HG02798 (cell line): Measurements from ENCODE around the gene FGGY.
A peak's percentile ranks its signal among the peaks of the same experiment; 100 is the strongest.
"Not testable (repeated sequence)": the region's sequence is repeated elsewhere in the genome, so short reads cannot be mapped to it uniquely, and the experiment has no call there.

Experiments
- ATAC-seq: cut with Tn5 transposase; IDR thresholded peaks from one replicate; pipeline ENCODE4 v1.9.1; 2021; ENCODE audit warnings: mild to moderate bottlenecking; ENCODE audit not compliant: unreplicated experiment, poor library complexity

FGGY gene

DNA sequence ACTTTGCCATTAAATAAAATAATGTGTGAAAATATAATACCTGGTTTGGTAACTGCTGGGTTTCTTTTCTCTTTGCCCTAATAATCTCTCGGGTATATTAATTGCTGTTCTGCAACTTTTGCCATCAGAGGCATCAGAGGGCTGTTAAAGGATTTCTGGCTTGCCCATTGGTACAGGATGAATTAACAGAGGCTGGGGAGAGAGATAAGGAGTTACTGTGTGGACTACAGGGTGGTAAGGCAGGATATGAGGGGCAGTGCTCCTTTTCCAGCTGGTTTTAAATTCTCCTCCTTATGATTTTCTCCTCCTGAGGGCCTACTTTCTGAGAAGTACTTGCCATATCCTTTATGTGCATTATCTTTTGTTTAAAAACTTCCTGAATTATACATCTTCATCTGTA is 48.3 kb downstream of the FGGY start:
- ATAC-seq = no peak

DNA sequence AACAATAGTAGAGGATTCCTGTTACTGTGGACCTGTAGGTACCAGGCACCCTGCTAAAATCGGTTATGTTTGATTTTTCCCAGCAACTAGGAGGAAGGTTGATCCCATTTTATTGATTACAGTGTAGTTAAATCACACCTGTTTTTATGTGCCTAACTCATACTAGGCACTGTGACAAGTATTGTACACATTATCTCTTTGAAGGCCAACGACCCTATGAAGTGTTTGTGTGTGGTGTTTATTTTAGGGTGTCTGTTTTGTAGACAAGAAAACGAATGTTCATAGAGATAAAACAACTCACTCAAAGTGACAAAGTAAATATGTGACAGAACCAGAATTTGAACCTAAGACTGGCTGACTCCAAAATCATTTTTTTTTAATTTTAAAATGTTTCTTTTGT is 49.5 kb downstream of the FGGY start:
- ATAC-seq = no peak

DNA sequence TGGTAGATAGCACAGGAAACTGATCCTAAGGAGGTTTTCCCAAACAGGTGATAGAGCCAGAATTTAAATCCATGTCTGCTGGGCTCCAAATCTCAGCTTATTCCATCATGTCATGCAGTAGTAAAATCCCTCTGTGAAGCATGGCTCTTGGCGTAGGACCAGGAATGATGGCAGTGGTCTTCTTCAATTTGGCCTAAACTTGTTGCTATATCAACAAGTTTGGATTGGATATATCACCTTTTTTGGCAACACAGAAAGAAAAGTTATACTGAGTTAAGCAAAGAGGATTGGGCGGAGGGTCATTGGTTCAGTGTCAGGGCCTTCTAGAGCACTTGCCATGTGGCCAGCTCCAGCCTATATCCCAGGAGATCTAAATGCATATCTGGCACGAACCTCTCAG is 52.2 kb downstream of the FGGY start:
- no peak for ATAC-seq

- no peak for ATAC-seq
Measured at GRCh38 chr1:59350521-59350920, 53.6 kb downstream of the FGGY start.

- no peak for ATAC-seq
Measured at GRCh38 chr1:59352065-59352464, 55.2 kb downstream of the FGGY start.

GRCh38 chr1:59353453-59353852 is 56.6 kb downstream of the FGGY start:
- ATAC-seq = no peak

GRCh38 chr1:59354239-59354638 is 57.3 kb downstream of the FGGY start:
- ATAC-seq = not testable (repeated sequence)

DNA sequence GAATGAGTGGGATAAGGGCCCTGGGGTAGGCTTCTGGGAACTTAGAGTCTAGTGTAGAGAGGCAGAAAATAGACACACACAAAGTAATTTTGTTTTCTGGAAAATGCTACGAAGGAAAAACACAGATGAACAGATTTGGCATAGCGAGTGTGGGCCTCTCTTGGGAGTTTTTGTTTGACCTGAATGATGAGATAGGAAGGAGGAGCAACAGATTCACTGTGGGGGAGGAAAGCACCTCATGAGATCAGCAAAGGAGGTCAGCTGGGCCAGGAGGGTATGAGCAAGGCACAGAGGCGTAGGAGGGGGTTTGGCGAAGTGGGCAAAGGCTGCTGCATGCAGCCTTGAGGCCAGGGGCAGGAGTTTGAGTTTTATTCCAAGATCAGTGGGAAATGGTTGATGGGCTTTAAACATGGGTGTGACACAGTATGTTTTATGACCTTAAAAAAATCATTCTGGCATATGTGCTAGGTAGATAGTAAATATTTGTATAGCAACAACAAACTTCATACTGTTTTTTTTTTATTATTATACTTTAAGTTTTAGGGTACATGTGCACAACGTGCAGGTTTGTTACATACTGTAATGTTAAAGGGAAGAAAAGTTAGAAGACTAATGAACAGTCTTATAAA is 57.9 kb downstream of the FGGY start:
- ATAC-seq = peak; percentile 78

DNA sequence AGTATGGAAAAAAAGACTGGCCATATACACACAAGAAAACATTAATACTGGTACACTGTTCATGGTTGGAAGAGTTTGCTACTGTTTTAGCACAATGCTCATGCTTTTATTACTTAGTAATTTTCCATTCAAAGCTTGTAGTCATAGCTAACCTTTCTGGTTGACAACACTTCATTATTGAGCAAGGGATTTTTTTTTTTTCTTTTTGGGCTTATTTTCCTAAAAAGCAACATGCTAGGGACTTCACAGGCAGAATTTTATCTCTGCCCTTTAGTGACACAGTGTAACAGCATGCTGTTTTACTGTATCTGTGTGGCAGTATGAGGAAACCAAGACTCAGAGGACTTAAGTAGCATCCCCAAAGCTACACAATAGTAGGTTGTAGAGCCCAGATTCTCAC is 58.5 kb downstream of the FGGY start:
- ATAC-seq = peak; percentile 57

- no peak for ATAC-seq
Measured at GRCh38 chr1:59356627-59357026, 59.7 kb downstream of the FGGY start.

DNA sequence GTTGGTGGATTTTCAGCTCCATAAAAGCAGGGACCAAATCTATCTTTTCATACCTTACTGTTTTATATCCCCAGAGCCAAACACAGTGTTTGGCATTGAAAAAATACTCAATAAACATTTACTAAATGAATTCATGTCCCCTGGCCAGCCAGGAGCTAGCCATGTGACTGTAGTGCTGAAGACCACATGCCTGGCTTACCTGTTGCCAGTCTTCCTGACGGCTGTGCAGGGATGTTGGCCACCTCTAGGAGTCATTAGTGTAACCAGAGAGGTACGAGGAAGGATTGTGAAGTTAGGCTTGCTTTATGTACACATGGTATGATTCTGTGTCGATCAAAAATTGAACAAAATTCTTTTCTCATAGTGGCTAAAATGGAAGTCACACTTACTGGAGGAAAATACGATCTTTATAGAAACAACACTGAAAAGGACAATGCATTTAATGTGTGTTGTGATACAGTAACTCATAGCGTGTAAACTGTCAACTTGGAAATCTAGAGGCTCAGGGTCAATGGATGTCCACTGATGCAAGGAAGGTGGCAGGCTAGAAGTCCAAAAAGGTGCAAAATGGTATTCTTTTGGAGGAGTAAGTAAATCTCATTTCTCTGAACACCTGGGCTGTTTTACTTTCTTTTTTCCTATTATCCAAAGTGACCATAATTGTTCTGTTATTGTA is 60.9 kb downstream of the FGGY start:
- ATAC-seq = no peak

DNA sequence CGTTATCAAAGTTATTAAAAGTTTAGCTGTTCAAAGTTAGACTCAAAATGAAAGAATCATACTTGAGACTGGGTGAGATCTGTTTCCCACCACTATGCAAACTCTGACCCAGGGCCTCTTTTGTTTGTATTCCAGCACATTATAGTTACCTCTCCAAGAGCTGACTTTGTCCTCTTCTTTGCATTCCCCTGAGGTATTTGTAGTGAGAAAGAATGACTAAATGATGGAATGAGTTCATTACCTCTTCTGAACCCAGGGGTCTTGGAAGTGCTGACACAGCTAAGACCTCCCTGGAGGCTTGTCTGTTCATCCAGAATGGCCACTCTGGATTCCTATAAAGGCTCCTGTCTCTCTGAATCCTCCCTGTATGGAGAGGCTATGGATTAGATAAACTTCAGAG is 62.4 kb downstream of the FGGY start:
- ATAC-seq = no peak

DNA sequence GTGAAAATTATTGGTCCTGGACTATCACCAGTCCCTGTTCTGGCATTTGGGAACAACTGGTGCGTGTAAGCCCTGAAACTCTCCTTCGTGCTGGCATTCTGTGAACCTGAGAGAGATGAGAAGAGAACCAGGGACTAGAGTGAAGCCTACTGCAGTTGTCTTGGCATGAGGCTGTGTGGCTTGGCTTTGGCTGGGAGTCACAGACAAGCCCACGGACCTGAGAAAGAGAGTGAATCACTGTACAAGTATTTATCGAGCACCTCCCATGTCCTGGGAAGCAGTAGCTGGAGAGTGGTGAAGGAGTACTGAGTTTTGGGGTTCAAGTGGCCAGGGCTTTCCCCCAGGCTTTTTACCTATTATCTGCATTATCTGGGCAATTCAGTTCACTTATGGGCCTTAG is 63.3 kb downstream of the FGGY start:
- ATAC-seq = no peak

DNA sequence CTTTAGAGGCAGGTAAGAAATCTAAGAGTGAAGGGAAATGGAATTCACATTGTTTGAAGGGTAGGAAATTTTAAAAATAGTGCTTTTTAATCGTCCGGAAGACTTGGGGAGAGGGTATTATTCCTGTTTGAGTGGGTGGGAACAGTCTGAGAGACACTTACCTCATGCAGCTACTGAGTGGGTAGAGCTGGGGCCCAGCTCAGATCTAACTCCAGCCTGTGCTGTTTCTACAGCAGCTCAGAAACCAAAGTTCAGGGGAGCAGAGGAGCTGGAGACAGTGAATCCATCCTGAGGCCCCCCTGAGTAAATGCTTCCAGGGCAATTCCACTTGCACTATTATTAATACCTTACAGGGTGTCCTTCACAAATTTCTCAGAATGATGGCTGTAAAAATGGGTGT is 63.8 kb downstream of the FGGY start:
- no peak for ATAC-seq

- no peak for ATAC-seq
Measured at GRCh38 chr1:59361766-59362165, 64.9 kb downstream of the FGGY start.

- no peak for ATAC-seq
Measured at GRCh38 chr1:59364037-59364436, 67.1 kb downstream of the FGGY start.

- ATAC-seq = no peak
Measured at GRCh38 chr1:59366346-59366745, 69.5 kb downstream of the FGGY start.

DNA sequence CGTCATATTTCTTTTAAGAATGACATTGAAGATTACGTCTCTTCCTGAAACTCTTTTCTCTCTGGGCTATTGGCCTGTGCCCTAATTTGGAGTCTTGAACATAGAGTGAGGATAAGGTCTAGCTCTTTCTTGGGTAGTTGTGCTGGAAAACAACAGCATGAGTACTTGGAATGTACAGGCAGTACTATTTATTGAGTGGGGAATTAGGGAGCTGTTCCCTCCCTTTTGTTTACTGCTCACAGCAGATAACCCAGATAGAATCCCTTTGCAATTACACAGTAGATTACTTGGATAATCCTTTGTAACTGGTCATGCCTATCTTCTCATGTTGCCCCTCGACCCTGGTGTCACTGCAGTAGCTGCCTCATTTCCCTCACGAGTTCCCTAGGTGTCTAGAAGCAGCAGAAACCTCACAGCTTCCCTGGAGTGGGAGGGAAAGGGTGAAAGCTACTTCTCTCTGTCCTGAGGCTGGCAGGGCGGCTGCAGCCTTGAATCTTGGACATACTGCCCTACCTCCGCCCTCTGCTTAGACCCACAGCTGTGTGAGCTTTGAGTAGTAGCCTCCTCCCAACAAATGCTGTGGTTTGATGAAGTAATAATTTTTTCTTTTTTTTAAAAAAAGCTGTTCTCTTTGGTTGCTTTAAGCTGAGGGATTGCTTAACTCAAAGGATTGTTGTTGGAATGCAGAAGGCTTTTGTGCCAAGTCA is 70.6 kb downstream of the FGGY start:
- no peak for ATAC-seq

- no peak for ATAC-seq
Measured at GRCh38 chr1:59368008-59368670, 71.2 kb downstream of the FGGY start.

DNA sequence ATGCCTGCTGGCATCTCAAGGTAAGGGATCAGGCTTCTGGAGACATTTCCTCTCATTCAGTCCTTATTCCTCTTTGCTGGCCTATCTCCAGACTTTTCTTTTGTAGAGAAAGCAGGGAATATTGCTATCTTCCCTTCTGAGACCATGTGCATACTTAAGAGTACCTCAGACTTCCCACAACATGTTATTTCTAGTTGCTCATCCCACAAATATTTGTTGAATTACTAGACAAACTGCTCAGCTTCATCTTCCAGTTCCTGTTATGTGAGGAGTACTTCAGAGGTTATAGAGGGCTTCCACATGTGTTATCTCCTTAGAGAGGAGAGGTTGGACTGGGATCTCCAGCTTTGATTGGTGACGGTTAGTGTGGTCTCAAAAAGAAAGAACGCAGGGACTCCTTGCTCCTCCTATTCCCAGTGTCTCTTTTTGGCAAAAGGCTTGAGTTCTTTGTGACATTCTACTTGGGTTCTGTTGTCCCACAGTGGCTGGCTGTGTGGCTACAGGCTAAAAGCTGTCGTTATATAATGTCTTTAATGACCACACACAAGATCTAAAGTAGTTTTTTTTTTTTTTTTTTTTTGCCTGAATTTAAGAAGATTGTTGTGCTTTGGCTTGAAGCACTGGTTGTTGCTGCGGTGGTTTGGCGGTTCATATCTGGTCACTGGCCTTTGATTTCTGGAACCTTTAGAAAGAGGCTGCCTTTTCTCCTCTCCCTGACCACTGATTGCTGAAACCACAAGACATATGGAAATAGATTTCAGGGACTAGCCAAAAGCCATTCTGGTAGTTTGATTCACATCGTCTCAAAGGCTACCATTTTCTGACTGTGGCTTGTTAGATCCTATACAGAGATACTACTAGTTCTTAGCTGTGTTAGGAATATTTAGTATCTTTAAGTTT is 78.7 kb downstream of the FGGY start:
- ATAC-seq = no peak
